IMR-90 (cell line): ENCODE measurements around the gene ITGA2. TPM values are rescaled to one million over a fixed set of nuclear protein-coding genes. Genes with fewer than 3 reads are reported as not detected.

Experiments
- ATAC-seq: fragments of 200-7000 bp; cut with Tn5 transposase; 2 replicates; pipeline ENCODE4 v1.9.1; 2020; ENCODE audit warnings: low read depth, mild to moderate bottlenecking, moderate library complexity
- BruUV-seq: library from RNA; stranded (reverse); fragments of 400-500 nt; replicated peaks from 2 replicates; lab custom pipeline; 2021; lab: Mats Ljungman, UMichigan
- CTCF ChIA-PET: fragments of 300-600 bp; formaldehyde crosslinking; extraction: SDS; loops from one replicate; lab custom pipeline; 2021; ENCODE audit warnings: antibody characterized with exemption; lab: Yijun Ruan, JAX
- POLR2A ChIA-PET: fragments of 300-600 bp; sonication (Branson Sonifier 250); formaldehyde crosslinking; loops from one replicate; lab custom pipeline; 2022; ENCODE audit warnings: antibody characterized with exemption; ENCODE audit not compliant: unreplicated experiment; lab: Charles Lee
- DNase-seq: peaks from one replicate; pipeline ENCODE4 v3.0.0; 2013
- H2AFZ ChIP-seq: replicated peaks from 2 replicates; pipeline ENCODE3; 2013; ENCODE audit warnings: low read length, mild to moderate bottlenecking; ENCODE audit not compliant: poor library complexity
- H2AK5ac ChIP-seq: 2 replicates; pipeline ENCODE4 v1.6.1; 2013; ENCODE audit warnings: low read depth, low read length, inconsistent platforms
- H2AK9ac ChIP-seq: replicated peaks from 2 replicates; pipeline ENCODE3; 2013; ENCODE audit warnings: mild to moderate bottlenecking, low read depth, low read length, moderate library complexity; ENCODE audit not compliant: poor library complexity
- H2BK120ac ChIP-seq: 2 replicates; pipeline ENCODE4 v1.6.1; 2013; ENCODE audit warnings: low read depth, low read length, inconsistent platforms
- H2BK15ac ChIP-seq: 3 replicates; pipeline ENCODE4 v1.6.1; 2013; ENCODE audit warnings: low read depth, low read length, inconsistent platforms
- H2BK20ac ChIP-seq: 2 replicates; pipeline ENCODE4 v1.6.1; 2013; ENCODE audit warnings: low read depth, mild to moderate bottlenecking, inconsistent platforms, low read length, moderate library complexity
- H2BK5ac ChIP-seq: 2 replicates; pipeline ENCODE4 v1.6.1; 2013; ENCODE audit warnings: mild to moderate bottlenecking, low read depth, low read length, inconsistent platforms; ENCODE audit not compliant: poor library complexity, severe bottlenecking
- H3K14ac ChIP-seq: replicated peaks from 2 replicates; pipeline ENCODE4 v1.6.1; 2013; ENCODE audit warnings: low read depth, low read length, inconsistent platforms
- H3K18ac ChIP-seq: 2 replicates; pipeline ENCODE4 v1.6.1; 2013; ENCODE audit warnings: low read depth, low read length, control low read depth
- H3K23ac ChIP-seq: 2 replicates; pipeline ENCODE4 v1.6.1; 2013; ENCODE audit warnings: low read depth, low read length, inconsistent platforms
- H3K27ac ChIP-seq: 2 replicates; pipeline ENCODE4 v1.5.1; 2013; ENCODE audit warnings: mild to moderate bottlenecking, control low read depth, low read length; ENCODE audit not compliant: insufficient read depth
- H3K27me3 ChIP-seq: 2 replicates; pipeline ENCODE4 v1.6.1; 2013; ENCODE audit warnings: low read length; ENCODE audit not compliant: control insufficient read depth, insufficient read depth
- H3K36me3 ChIP-seq: 2 replicates; pipeline ENCODE4 v1.6.1; 2013; ENCODE audit warnings: low read length, mixed read lengths; ENCODE audit not compliant: control insufficient read depth, insufficient read depth
- H3K4ac ChIP-seq: 2 replicates; pipeline ENCODE4 v1.6.1; 2013; ENCODE audit warnings: low read depth, low read length, inconsistent platforms
- H3K4me1 ChIP-seq: 2 replicates; pipeline ENCODE4 v1.6.1; 2013; ENCODE audit warnings: low read length, mixed read lengths; ENCODE audit not compliant: control insufficient read depth, insufficient read depth
- H3K4me2 ChIP-seq: 2 replicates; pipeline ENCODE4 v1.6.1; 2013; ENCODE audit warnings: low read depth, mild to moderate bottlenecking, control low read depth, low read length, moderate library complexity
- H3K4me3 ChIP-seq: 2 replicates; pipeline ENCODE4 v1.5.1; 2013; ENCODE audit warnings: low read depth, mild to moderate bottlenecking, control low read depth, low read length, moderate library complexity; ENCODE audit not compliant: insufficient read depth
- H3K56ac ChIP-seq: 2 replicates; pipeline ENCODE4 v1.6.1; 2013; ENCODE audit warnings: low read length, inconsistent platforms; ENCODE audit not compliant: insufficient read depth; ENCODE audit errors: extremely low read depth
- H3K79me1 ChIP-seq, 2 experiments: 2 replicates each; pipeline ENCODE4 v1.6.1; 2013; ENCODE audit warnings: low read length in 2 of 2, inconsistent platforms in 1 of 2, low read depth in 1 of 2
- H3K9ac ChIP-seq: 2 replicates; pipeline ENCODE4 v1.6.1; 2013; ENCODE audit warnings: low read depth, low read length, control low read depth
- H3K9me1 ChIP-seq: 2 replicates; pipeline ENCODE4 v1.6.1; 2013; ENCODE audit warnings: low read length, inconsistent platforms; ENCODE audit not compliant: insufficient read depth
- H3K9me3 ChIP-seq: 2 replicates; pipeline ENCODE4 v1.6.1; 2013; ENCODE audit warnings: low read length; ENCODE audit not compliant: control insufficient read depth, insufficient read depth
- H4K20me1 ChIP-seq: 2 replicates; pipeline ENCODE4 v1.6.1; 2013; ENCODE audit warnings: low read length, inconsistent platforms; ENCODE audit not compliant: insufficient read depth
- H4K5ac ChIP-seq: 2 replicates; pipeline ENCODE4 v1.6.1; 2013; ENCODE audit warnings: mild to moderate bottlenecking, low read depth, low read length, control low read depth
- H4K8ac ChIP-seq, 2 experiments: 2 replicates each; pipeline ENCODE4 v1.6.1; 2013; ENCODE audit warnings: low read depth in 2 of 2, low read length in 2 of 2, control low read depth in 1 of 2, inconsistent platforms in 1 of 2
- H4K91ac ChIP-seq: 2 replicates; pipeline ENCODE4 v1.6.1; 2013; ENCODE audit warnings: low read depth, low read length, inconsistent platforms; ENCODE audit not compliant: insufficient read depth
- POLR2A ChIP-seq: IDR thresholded peaks from 2 replicates; pipeline ENCODE4 v1.6.1; 2012; ENCODE audit warnings: mild to moderate bottlenecking, low read depth, low read length
- SMC3 ChIP-seq: fragments of 150-350 bp; IDR thresholded peaks from 2 replicates; pipeline ENCODE4 v1.6.1; 2016; ENCODE audit warnings: low read depth, mild to moderate bottlenecking, antibody characterized with exemption, low read length, moderate library complexity
- WGBS, 2 experiments: methylation state at CpG; one replicate each; pipeline versions ENCODE4 v1.1.5 to v1.1.7; 2013; ENCODE audit warnings: missing lambda C conversion rate in 2 of 2; ENCODE audit not compliant: insufficient read length in 1 of 2; ENCODE audit errors: extremely low coverage in 2 of 2; 5-methylcytosine and 5-hydroxymethylcytosine counted together
- dilution Hi-C: fragments of 300-500 bp; cut with HindIII; formaldehyde crosslinking; loops from one replicate; pipeline ENCODE4 v1.14.3; 2018; ENCODE audit warnings: low sequenced_read_pairs; ENCODE audit not compliant: unreplicated experiment
- in situ Hi-C: fragments of 300-500 bp; cut with MboI; formaldehyde crosslinking; loops from 3 replicates; pipeline ENCODE4 v1.14.3; 2019; ENCODE audit warnings: low sequenced_read_pairs, inconsistent platforms, mixed read lengths
- intact Hi-C: fragments of 100-400 bp; cut with micrococcal nuclease; formaldehyde crosslinking; loops from 2 replicates; pipeline ENCODE4 v1.10.0; 2022
- polyA plus RNA-seq, 3 experiments: library from polyadenylated mRNA; depleted of rRNA; stranded (reverse); fragments of >200 nt; gene quantifications; 2 replicates each; pipeline ENCODE4 v1.2.3, GENCODE V29; 2012; ENCODE audit warnings: low replicate concordance in 1 of 3
- total RNA-seq: library from RNA; depleted of rRNA; stranded (reverse); fragments of >200 nt; gene quantifications from 2 replicates; pipeline ENCODE4 v1.2.3, GENCODE V29; 2012
- TF ChIP-seq, protein P1 (sequence below): fragments of 150-350 bp; IDR thresholded peaks from 2 replicates; pipeline ENCODE4 v1.6.1; 2017; ENCODE audit warnings: mild to moderate bottlenecking, antibody characterized with exemption, low read length, low read depth

Gene ITGA2
- total and polyA plus RNA-seq, 2 of the 4 experiments (the other 2 are of a cell fraction): 23.3 to 93.4 TPM

DNA sequence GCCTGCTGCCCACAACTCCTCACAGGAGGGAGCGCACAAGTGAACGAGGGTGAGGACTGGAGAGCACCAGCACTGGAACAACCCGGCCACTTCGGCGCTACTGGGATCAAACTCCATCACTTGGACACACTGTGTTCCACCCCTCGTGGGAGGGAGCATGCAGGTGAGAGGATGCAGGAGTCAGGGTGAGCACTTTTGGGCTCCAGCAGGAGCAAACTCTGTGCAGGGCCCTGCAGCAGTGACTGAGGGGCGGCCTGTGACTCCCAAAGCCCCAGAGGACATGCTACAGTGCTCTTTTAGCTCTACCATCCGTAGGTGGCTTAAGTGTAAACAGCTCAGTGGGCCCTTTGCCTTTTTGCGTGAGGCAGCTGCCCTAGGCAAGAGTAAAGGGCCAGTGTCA, 124.8 kb downstream of the ITGA2 start:
- no peaks in the 10 kb centered on the region for H3K27me3 ChIP-seq
- H3K4me2 ChIP-seq: no peak overlapping the region
- H4K20me1 ChIP-seq: no peaks in the 10 kb centered on the region
- no peak overlapping the region for H2BK15ac ChIP-seq
- H2AK5ac ChIP-seq: no peak overlapping the region
- no TSS peak for BruUV-seq
- CTCF ChIA-PET: no interaction called here
- no peak overlapping the region for H2BK5ac ChIP-seq
- H3K23ac ChIP-seq: no peak overlapping the region
- TF ChIP-seq, protein P1, sequence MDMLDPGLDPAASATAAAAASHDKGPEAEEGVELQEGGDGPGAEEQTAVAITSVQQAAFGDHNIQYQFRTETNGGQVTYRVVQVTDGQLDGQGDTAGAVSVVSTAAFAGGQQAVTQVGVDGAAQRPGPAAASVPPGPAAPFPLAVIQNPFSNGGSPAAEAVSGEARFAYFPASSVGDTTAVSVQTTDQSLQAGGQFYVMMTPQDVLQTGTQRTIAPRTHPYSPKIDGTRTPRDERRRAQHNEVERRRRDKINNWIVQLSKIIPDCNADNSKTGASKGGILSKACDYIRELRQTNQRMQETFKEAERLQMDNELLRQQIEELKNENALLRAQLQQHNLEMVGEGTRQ: no peak
- no peak for TF ChIP-seq POLR2A
- no peak for TF ChIP-seq SMC3
- no peak overlapping the region for H4K8ac ChIP-seq
- dilution Hi-C loops (no loop called here), in situ Hi-C loops (no loop called here), intact Hi-C loops (no loop called here)
- H3K9ac ChIP-seq: no peak overlapping the region
- peaks cover 4% of the 10 kb centered on the region; the same call in 1 of the 2 replicates for H3K9me1 ChIP-seq
- H3K56ac ChIP-seq: no peak overlapping the region
- ATAC-seq: no peak
- H2BK120ac ChIP-seq: no peak overlapping the region
- no peak for DNase-seq
- no peak overlapping the region for H3K4ac ChIP-seq
- H3K9me3 ChIP-seq: no peaks in the 10 kb centered on the region
- no peak overlapping the region for H3K14ac ChIP-seq
- H2AK9ac ChIP-seq: no peak overlapping the region
- H3K4me1 ChIP-seq: no peaks in the 10 kb centered on the region; the same call in 1 of the 2 replicates
- peaks cover 12 to 21% of the 10 kb centered on the region in 2 experiments for H3K79me1 ChIP-seq
- no peak overlapping the region for H2BK20ac ChIP-seq
- POLR2A ChIA-PET: no interaction called here
- no peaks in the 10 kb centered on the region for H3K36me3 ChIP-seq
- H3K4me3 ChIP-seq: no peak overlapping the region
- H4K5ac ChIP-seq: no peak overlapping the region
- H4K91ac ChIP-seq: no peak overlapping the region
- no peak overlapping the region for H3K27ac ChIP-seq
- H2AFZ ChIP-seq: no peak overlapping the region
- WGBS, 2 experiments: 100% methylated on average over 3 of the region's 9 CpGs; no CpG with 5 or more reads in 1 of the 2 experiments
- no peak overlapping the region for H3K18ac ChIP-seq
